Measurements from ENCODE around the gene CDHR3.

The CDHR3 gene

GRCh38 chr7:106049139-106049752 is 86.2 kb downstream of the CDHR3 start:
- Histone ChIP-seq H3K9ac (ENCODE audit: low read length) (no peak overlapping the region), H3K9me3 (ENCODE audit: control insufficient read depth, low read length) (no peaks in the 10 kb centered on the region), H3K36me3 (ENCODE audit: control insufficient read depth, insufficient read depth, low read length) (no peaks in the 10 kb centered on the region), H3K4me1 (ENCODE audit: control insufficient read depth, insufficient read depth, low read length) (no peaks in the 10 kb centered on the region), H3K4me3 (ENCODE audit: low read length) (no peak overlapping the region), H3K27me3 (ENCODE audit: control insufficient read depth, insufficient read depth, low read length) (no peaks in the 10 kb centered on the region)

GRCh38 chr7:106050002-106050745 is 87.1 kb downstream of the CDHR3 start:
- no peaks in the 10 kb centered on the region for H3K36me3 ChIP-seq (ENCODE audit: control insufficient read depth, insufficient read depth, low read length)
- H3K9ac ChIP-seq (ENCODE audit: low read length), result no peak overlapping the region
- H3K4me1 ChIP-seq (ENCODE audit: control insufficient read depth, insufficient read depth, low read length), result no peaks in the 10 kb centered on the region
- H3K4me3 ChIP-seq (ENCODE audit: low read length), result no peak overlapping the region
- no peaks in the 10 kb centered on the region for H3K27me3 ChIP-seq (ENCODE audit: control insufficient read depth, insufficient read depth, low read length)
- H3K9me3 ChIP-seq (ENCODE audit: control insufficient read depth, low read length), result no peaks in the 10 kb centered on the region

DNA sequence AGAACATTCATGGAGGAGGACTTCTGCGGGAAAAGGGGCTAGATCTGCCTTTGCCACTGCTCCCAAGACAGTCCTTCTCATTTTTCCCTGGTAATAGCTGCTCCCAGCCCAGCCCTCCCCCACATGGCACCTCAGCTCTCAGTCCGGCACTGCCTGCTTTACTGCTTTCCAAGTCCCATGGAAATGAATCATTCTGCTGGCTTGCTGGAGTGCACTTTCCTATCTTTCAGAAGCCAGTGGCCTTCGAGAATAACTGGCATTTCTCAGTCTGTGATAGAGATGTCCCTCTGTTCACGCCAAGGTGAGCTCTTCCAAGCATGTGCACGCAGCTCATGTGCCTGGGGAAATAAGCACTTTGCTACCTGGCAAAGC is 87.7 kb downstream of the CDHR3 start:
- no peaks in the 10 kb centered on the region for H3K4me1 ChIP-seq (ENCODE audit: control insufficient read depth, insufficient read depth, low read length)
- no peaks in the 10 kb centered on the region for H3K36me3 ChIP-seq (ENCODE audit: control insufficient read depth, insufficient read depth, low read length)
- H3K9ac ChIP-seq (ENCODE audit: low read length), result no peak overlapping the region
- H3K27me3 ChIP-seq (ENCODE audit: control insufficient read depth, insufficient read depth, low read length), result no peaks in the 10 kb centered on the region
- H3K4me3 ChIP-seq (ENCODE audit: low read length), result no peak overlapping the region
- no peaks in the 10 kb centered on the region for H3K9me3 ChIP-seq (ENCODE audit: control insufficient read depth, low read length)

- Histone ChIP-seq H3K4me3 (ENCODE audit: low read length) (no peak overlapping the region), H3K4me1 (ENCODE audit: control insufficient read depth, insufficient read depth, low read length) (peaks cover 10% of the 10 kb centered on the region), H3K36me3 (ENCODE audit: control insufficient read depth, insufficient read depth, low read length) (no peaks in the 10 kb centered on the region), H3K27me3 (ENCODE audit: control insufficient read depth, insufficient read depth, low read length) (no peaks in the 10 kb centered on the region), H3K9me3 (ENCODE audit: control insufficient read depth, low read length) (no peaks in the 10 kb centered on the region), H3K9ac (ENCODE audit: low read length) (no peak overlapping the region)
Observed at GRCh38 chr7:106052681-106053080, 89.6 kb downstream of the CDHR3 start.

DNA sequence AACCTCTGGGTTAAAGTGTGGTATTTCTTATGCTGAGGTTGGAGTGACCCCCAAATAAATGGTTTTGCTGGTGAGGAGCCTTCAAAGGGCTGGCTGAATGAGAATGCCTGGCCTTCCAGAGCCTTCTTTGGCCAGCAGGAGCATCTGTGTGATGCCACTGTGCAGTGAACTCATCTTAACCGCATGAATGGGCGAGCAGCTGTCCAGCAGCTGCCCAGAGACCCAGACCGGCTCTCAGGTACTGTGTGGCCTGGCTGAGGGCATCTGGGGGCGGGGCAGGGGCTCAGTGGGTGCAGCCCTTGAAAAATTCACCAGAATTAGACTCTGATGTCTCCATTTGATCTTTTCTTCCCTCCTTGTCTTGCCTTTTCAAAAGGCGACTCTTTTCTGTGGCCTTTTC is 90.0 kb downstream of the CDHR3 start:
- H3K4me3 ChIP-seq (ENCODE audit: low read length), result no peak overlapping the region
- H3K36me3 ChIP-seq (ENCODE audit: control insufficient read depth, insufficient read depth, low read length), result no peaks in the 10 kb centered on the region
- H3K27me3 ChIP-seq (ENCODE audit: control insufficient read depth, insufficient read depth, low read length), result no peaks in the 10 kb centered on the region
- no peaks in the 10 kb centered on the region for H3K9me3 ChIP-seq (ENCODE audit: control insufficient read depth, low read length)
- no peak overlapping the region for H3K9ac ChIP-seq (ENCODE audit: low read length)
- H3K4me1 ChIP-seq (ENCODE audit: control insufficient read depth, insufficient read depth, low read length), result peaks cover 14% of the 10 kb centered on the region

GRCh38 chr7:106054156-106054910 is 91.3 kb downstream of the CDHR3 start:
- no peak overlapping the region for H3K9ac ChIP-seq (ENCODE audit: low read length)
- H3K9me3 ChIP-seq (ENCODE audit: control insufficient read depth, low read length), result no peaks in the 10 kb centered on the region
- H3K4me1 ChIP-seq (ENCODE audit: control insufficient read depth, insufficient read depth, low read length), result peaks cover 24% of the 10 kb centered on the region
- no peak overlapping the region for H3K4me3 ChIP-seq (ENCODE audit: low read length)
- no peaks in the 10 kb centered on the region for H3K36me3 ChIP-seq (ENCODE audit: control insufficient read depth, insufficient read depth, low read length)
- no peaks in the 10 kb centered on the region for H3K27me3 ChIP-seq (ENCODE audit: control insufficient read depth, insufficient read depth, low read length)

DNA sequence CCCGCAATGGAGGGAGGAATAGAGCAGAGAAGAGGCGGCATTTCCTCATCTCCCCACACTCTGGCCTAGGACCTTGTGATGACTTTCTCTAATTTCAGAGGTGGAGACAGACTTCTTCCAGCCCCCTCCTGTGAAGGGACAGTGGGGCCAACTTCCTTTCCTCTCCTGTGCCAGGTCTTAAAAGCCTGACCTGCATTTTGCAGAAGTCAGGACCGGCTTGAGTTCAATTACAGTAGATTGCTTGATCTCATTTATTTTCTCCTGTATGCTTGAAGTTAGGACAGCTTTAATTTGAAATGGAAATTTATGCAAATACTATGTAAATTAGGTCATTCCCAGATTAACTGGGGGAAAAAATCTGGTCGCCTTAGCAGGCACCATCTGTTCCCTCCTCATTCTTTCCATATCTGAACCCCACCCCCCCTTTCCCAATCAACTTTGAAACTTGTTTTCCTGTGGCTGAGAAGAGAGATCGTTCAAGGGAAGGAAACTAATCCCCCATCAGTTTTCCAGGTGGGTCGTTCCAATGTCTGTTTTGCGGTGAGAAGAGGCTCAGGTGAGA is 92.0 kb downstream of the CDHR3 start:
- Histone ChIP-seq H3K9ac (ENCODE audit: low read length) (no peak overlapping the region), H3K4me1 (ENCODE audit: control insufficient read depth, insufficient read depth, low read length) (peaks cover 24% of the 10 kb centered on the region), H3K36me3 (ENCODE audit: control insufficient read depth, insufficient read depth, low read length) (no peaks in the 10 kb centered on the region), H3K27me3 (ENCODE audit: control insufficient read depth, insufficient read depth, low read length) (no peaks in the 10 kb centered on the region), H3K4me3 (ENCODE audit: low read length) (no peak overlapping the region), H3K9me3 (ENCODE audit: control insufficient read depth, low read length) (no peaks in the 10 kb centered on the region)

- H3K9me3 ChIP-seq (ENCODE audit: control insufficient read depth, low read length), result no peaks in the 10 kb centered on the region
- no peaks in the 10 kb centered on the region for H3K27me3 ChIP-seq (ENCODE audit: control insufficient read depth, insufficient read depth, low read length)
- H3K9ac ChIP-seq (ENCODE audit: low read length), result no peak overlapping the region
- H3K36me3 ChIP-seq (ENCODE audit: control insufficient read depth, insufficient read depth, low read length), result no peaks in the 10 kb centered on the region
- peaks cover 26% of the 10 kb centered on the region for H3K4me1 ChIP-seq (ENCODE audit: control insufficient read depth, insufficient read depth, low read length)
- H3K4me3 ChIP-seq (ENCODE audit: low read length), result no peak overlapping the region
Observed at GRCh38 chr7:106056513-106057203, 93.6 kb downstream of the CDHR3 start.

DNA sequence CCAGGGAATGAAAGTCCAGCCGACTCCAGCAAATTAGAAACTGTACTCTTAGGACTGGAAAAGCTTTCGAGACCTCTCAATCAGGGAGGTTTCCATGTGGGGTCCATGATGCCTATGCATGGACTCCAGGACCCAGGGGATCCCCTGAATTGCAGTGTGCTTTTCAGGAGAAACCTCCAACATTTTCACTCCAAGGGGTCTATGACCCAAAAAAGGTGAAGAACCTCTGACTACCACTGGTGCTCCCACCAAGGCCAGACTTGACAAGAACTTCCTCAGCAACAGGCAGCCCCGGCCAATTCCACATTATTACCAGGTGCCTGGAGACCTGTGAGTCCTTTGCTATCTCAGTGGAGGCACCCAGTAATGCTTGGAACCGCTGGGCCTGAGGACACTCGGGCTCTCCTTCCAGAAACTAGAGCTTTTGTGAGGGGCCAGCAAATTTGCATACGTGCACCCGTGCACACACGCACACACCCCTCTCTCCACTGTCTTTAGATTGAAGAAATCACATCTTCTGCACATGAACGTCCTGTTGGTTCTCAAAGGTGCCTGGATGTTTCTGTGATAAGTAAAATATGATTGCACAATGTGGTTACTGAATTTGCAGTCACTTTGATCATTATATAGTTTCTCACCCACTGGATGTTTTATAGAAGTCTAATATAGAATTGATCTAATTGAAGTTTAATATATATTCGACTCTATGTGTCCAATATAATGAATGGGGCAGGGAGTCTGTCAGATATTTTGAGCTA is 94.3 kb downstream of the CDHR3 start:
- H3K4me1 ChIP-seq (ENCODE audit: control insufficient read depth, insufficient read depth, low read length), result peaks cover 33% of the 10 kb centered on the region
- no peaks in the 10 kb centered on the region for H3K9me3 ChIP-seq (ENCODE audit: control insufficient read depth, low read length)
- no peak overlapping the region for H3K4me3 ChIP-seq (ENCODE audit: low read length)
- no peaks in the 10 kb centered on the region for H3K36me3 ChIP-seq (ENCODE audit: control insufficient read depth, insufficient read depth, low read length)
- no peak overlapping the region for H3K9ac ChIP-seq (ENCODE audit: low read length)
- no peaks in the 10 kb centered on the region for H3K27me3 ChIP-seq (ENCODE audit: control insufficient read depth, insufficient read depth, low read length)

GRCh38 chr7:106057962-106058927 is 95.2 kb downstream of the CDHR3 start:
- H3K27me3 ChIP-seq (ENCODE audit: control insufficient read depth, insufficient read depth, low read length), result no peaks in the 10 kb centered on the region
- H3K9ac ChIP-seq (ENCODE audit: low read length), result no peak overlapping the region
- no peak overlapping the region for H3K4me3 ChIP-seq (ENCODE audit: low read length)
- no peaks in the 10 kb centered on the region for H3K9me3 ChIP-seq (ENCODE audit: control insufficient read depth, low read length)
- no peaks in the 10 kb centered on the region for H3K36me3 ChIP-seq (ENCODE audit: control insufficient read depth, insufficient read depth, low read length)
- peaks cover 36% of the 10 kb centered on the region for H3K4me1 ChIP-seq (ENCODE audit: control insufficient read depth, insufficient read depth, low read length)

Measured in mucosa of stomach (tissue), 1 donor.